HEK293 (cell line): Measurements from ENCODE around the gene LPAR2.

Source experiments
- MEIS1 ChIP-seq: sonication (generic); formaldehyde crosslinking; IDR thresholded peaks from 2 replicates; pipeline ENCODE4 v1.8.1; 2022; ENCODE audit warnings: missing genetic modification reagents, mild to moderate bottlenecking, borderline replicate concordance
- MZF1 ChIP-seq: fragments of 450-650 bp; formaldehyde crosslinking; IDR thresholded peaks from 2 replicates; pipeline ENCODE4 v1.5.1; 2017; ENCODE audit warnings: missing biosample characterization, missing genetic modification characterization, borderline replicate concordance
- TCF7L2 ChIP-seq: IDR thresholded peaks from 2 replicates; pipeline ENCODE4 v1.6.1; 2011; ENCODE audit warnings: low read depth, mild to moderate bottlenecking, inconsistent platforms, low read length, moderate library complexity, borderline replicate concordance
- YY1 ChIP-seq: fragments of 450-650 bp; formaldehyde crosslinking; IDR thresholded peaks from 2 replicates; pipeline ENCODE4 v1.5.1; 2018; ENCODE audit warnings: missing biosample characterization, missing genetic modification characterization
- ZBTB20 ChIP-seq: fragments of 450-650 bp; formaldehyde crosslinking; IDR thresholded peaks from 2 replicates; pipeline ENCODE4 v1.5.1; 2016; ENCODE audit warnings: missing biosample characterization, missing genetic modification characterization
- ZNF184 ChIP-seq: fragments of 450-650 bp; IDR thresholded peaks from 2 replicates; pipeline ENCODE4 v1.5.1; 2018; ENCODE audit warnings: missing biosample characterization, mild to moderate bottlenecking, missing genetic modification characterization
- TF ChIP-seq, protein P1 (sequence below): fragments of 450-650 bp; formaldehyde crosslinking; IDR thresholded peaks from 2 replicates; pipeline ENCODE4 v1.5.1; 2016; ENCODE audit warnings: missing biosample characterization, missing genetic modification characterization
- TF ChIP-seq, protein P2 (sequence below): fragments of 450-650 bp; formaldehyde crosslinking; IDR thresholded peaks from 2 replicates; pipeline ENCODE4 v1.5.1; 2017; ENCODE audit warnings: missing biosample characterization, missing genetic modification characterization

DNA sequence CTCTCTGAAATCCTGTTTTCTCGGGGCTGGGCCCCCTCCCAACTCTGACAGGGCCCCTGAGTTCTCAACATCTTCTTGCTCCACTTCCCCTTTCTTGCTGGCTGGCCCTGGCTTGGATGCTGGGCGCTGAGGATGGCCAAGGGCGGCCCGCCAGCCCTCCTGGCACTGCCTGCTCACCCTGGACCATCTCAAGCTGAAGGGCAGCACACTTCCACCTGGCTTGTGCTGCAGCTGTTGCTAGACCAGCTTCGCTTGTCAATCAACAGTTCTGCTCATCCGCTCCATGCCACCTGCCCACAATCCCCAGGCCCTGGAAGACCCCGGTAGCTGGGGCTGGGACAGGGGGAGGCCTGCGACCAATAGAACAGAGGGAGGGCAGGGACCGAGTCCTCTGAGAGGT, 22.3 kb upstream of the LPAR2 start:
- TF ChIP-seq ZBTB20 (no peak), ZNF184 (no peak), MEIS1 (CRISPR knock-in tag) (no peak), YY1 (tag by site-specific recombination) (no peak), MZF1 (tag by site-specific recombination) (no peak), TCF7L2 (no peak)
- TF ChIP-seq, protein P1, sequence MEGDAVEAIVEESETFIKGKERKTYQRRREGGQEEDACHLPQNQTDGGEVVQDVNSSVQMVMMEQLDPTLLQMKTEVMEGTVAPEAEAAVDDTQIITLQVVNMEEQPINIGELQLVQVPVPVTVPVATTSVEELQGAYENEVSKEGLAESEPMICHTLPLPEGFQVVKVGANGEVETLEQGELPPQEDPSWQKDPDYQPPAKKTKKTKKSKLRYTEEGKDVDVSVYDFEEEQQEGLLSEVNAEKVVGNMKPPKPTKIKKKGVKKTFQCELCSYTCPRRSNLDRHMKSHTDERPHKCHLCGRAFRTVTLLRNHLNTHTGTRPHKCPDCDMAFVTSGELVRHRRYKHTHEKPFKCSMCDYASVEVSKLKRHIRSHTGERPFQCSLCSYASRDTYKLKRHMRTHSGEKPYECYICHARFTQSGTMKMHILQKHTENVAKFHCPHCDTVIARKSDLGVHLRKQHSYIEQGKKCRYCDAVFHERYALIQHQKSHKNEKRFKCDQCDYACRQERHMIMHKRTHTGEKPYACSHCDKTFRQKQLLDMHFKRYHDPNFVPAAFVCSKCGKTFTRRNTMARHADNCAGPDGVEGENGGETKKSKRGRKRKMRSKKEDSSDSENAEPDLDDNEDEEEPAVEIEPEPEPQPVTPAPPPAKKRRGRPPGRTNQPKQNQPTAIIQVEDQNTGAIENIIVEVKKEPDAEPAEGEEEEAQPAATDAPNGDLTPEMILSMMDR (tag by site-specific recombination) = no peak
- TF ChIP-seq, protein P2, sequence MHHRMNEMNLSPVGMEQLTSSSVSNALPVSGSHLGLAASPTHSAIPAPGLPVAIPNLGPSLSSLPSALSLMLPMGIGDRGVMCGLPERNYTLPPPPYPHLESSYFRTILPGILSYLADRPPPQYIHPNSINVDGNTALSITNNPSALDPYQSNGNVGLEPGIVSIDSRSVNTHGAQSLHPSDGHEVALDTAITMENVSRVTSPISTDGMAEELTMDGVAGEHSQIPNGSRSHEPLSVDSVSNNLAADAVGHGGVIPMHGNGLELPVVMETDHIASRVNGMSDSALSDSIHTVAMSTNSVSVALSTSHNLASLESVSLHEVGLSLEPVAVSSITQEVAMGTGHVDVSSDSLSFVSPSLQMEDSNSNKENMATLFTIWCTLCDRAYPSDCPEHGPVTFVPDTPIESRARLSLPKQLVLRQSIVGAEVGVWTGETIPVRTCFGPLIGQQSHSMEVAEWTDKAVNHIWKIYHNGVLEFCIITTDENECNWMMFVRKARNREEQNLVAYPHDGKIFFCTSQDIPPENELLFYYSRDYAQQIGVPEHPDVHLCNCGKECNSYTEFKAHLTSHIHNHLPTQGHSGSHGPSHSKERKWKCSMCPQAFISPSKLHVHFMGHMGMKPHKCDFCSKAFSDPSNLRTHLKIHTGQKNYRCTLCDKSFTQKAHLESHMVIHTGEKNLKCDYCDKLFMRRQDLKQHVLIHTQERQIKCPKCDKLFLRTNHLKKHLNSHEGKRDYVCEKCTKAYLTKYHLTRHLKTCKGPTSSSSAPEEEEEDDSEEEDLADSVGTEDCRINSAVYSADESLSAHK (tag by site-specific recombination) = no peak
